ENCODE measurements around the gene GLP2R. TPM values are rescaled to one million over a fixed set of nuclear protein-coding genes. Genes with fewer than 3 reads are reported as not detected.

The GLP2R gene
- total RNA-seq, 1 donor: not detected

GRCh38 chr17:9928601-9929333, 103.0 kb downstream of the GLP2R start:
- TF ChIP-seq, protein P1, sequence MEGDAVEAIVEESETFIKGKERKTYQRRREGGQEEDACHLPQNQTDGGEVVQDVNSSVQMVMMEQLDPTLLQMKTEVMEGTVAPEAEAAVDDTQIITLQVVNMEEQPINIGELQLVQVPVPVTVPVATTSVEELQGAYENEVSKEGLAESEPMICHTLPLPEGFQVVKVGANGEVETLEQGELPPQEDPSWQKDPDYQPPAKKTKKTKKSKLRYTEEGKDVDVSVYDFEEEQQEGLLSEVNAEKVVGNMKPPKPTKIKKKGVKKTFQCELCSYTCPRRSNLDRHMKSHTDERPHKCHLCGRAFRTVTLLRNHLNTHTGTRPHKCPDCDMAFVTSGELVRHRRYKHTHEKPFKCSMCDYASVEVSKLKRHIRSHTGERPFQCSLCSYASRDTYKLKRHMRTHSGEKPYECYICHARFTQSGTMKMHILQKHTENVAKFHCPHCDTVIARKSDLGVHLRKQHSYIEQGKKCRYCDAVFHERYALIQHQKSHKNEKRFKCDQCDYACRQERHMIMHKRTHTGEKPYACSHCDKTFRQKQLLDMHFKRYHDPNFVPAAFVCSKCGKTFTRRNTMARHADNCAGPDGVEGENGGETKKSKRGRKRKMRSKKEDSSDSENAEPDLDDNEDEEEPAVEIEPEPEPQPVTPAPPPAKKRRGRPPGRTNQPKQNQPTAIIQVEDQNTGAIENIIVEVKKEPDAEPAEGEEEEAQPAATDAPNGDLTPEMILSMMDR (IDR thresholded peaks at IDR 0.05; ENCODE audit: insufficient read depth, low read length): peak; percentile 36
- no peak overlapping the region for H3K4me3 ChIP-seq (ENCODE audit: low read depth, low read length)
- DNase-seq (ENCODE audit: low read depth): peak; percentile 37

DNA sequence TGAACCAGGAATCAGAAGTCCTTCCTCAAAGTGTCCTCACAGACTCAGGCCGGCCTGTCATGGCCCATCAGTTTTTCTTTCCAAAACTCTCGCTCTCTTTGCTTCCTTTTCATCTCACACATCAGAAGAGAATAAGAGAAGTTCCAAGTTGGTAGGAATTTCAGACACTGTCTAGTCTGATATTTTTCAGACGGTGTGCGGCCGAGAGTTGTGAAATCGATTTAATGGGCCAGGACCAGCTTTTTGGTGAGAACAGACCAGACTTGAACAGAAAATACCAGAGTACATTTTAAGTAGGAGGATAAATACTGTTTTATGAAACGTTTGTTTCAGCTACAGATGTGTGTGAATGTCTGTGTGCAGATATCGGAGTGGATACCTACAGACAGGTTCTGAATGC, 104.1 kb downstream of the GLP2R start:
- no peak overlapping the region for H3K4me3 ChIP-seq (ENCODE audit: low read depth, low read length)
- DNase-seq (ENCODE audit: low read depth): no peak
- TF ChIP-seq, protein P1 (IDR thresholded peaks at IDR 0.05; ENCODE audit: insufficient read depth, low read length): no peak

DNA sequence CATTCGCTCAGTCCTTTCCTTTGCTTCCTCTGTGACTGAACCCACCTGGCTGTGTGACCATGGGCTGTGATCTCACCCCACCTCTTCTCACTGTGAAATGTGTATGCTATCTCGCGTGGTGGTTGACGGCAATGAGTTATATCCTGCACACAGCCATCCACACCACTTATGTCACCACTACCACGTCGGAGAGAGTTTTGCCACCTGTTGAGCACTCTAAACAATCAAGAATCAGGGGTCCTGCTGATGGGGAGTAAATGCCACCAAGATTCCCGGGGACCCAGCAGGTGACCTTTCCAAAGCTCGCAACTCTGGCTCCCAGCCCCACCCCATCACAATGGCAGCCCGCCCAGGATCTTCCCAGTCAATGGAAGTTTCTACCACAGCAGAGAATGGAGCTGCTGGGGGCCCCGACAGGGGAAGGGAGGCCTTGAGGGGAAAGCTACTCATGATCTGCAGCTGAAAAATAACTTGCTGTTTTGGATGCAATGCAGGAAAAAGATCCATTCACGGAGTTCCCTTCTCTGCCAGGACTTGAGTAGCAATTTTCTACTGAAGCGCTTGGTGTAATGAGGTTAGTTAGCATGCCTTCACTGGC, 105.5 kb downstream of the GLP2R start:
- DNase-seq (ENCODE audit: low read depth): no peak
- H3K4me3 ChIP-seq (ENCODE audit: low read depth, low read length): no peak overlapping the region
- TF ChIP-seq, protein P1 (IDR thresholded peaks at IDR 0.05; ENCODE audit: insufficient read depth, low read length): no peak

DNA sequence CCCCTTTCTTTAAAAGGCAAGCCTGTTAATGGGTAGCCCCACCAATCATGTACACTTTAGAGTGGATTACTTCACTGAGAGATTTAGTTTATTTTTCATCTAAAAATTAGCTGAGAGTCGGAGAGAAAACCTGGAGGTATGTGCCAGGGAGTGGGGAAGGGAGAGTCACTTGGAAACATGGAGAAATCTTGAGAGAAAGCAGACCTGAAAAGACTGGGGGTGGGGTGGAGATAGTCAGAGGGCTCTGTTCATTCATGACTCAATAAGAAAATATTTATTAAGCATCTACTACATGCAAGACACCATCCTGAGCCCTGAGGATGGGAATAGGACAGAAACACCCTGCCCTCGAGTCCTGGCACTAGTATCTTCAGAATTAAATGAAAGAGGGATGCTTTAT, 106.8 kb downstream of the GLP2R start:
- no peak overlapping the region for H3K4me3 ChIP-seq (ENCODE audit: low read depth, low read length)
- TF ChIP-seq, protein P1 (IDR thresholded peaks at IDR 0.05; ENCODE audit: insufficient read depth, low read length): no peak
- DNase-seq (ENCODE audit: low read depth): peak; percentile 2

DNA sequence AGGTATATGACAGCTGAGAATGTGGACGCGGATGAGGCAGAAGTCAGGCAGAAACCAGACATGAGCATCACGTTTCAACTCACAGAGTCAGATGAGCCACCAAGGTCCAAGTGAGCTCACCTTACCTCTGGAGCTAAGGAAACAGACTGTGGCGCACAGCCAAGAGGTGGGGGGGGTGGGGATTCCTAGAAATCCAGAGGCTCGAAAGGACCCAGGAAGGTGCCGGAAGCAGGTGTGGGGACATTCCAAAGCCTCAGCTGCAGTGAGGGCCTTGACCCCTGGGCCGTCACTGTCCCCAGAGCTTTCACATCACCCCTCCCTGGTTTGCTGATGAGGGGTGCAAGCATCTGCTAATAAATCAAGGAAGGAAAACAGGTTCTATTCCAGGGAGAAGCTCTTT, 108.6 kb downstream of the GLP2R start:
- no peak for DNase-seq (ENCODE audit: low read depth)
- TF ChIP-seq, protein P1 (IDR thresholded peaks at IDR 0.05; ENCODE audit: insufficient read depth, low read length): no peak
- H3K4me3 ChIP-seq (ENCODE audit: low read depth, low read length): no peak overlapping the region

DNA sequence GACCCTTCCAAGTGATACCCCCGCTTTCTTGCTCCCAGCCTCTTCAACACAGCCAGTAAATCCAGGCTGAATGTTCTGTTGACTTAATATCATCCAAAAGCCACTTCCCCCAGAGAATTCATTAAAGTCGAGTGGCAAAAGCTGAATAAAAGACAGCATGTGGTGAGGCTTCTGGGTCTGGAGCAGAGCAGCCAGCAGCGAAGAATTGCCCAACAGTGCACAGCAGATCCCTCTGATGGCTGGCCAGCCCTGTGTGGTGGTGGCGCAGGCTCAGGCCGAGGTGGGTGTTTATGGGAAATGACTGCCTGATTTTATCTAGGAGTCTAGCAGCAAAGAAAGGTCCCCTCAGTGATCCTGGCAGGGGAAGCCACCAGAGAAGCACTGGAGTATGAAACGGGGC, 109.7 kb downstream of the GLP2R start:
- TF ChIP-seq, protein P1 (IDR thresholded peaks at IDR 0.05; ENCODE audit: insufficient read depth, low read length): no peak
- DNase-seq (ENCODE audit: low read depth): no peak
- H3K4me3 ChIP-seq (ENCODE audit: low read depth, low read length): no peak overlapping the region
